Umbilical cord (tissue), 2 donors: ENCODE data around the gene LRRC27. TPM values are rescaled to one million over a fixed set of nuclear protein-coding genes. Genes with fewer than 3 reads are reported as not detected.
A peak's percentile ranks its signal among the peaks of the same experiment; 100 is the strongest.
"Not testable (repeated sequence)": the region's sequence is repeated elsewhere in the genome, so short reads cannot be mapped to it uniquely, and the experiment has no call there.

Source experiments
- DNase-seq: peaks from one replicate; pipeline ENCODE4 v3.0.0-alpha.2; 2015; ENCODE audit warnings: low spot score
- total RNA-seq: library from RNA; depleted of rRNA; stranded (reverse); fragments of >200 nt; gene quantifications from one replicate; pipeline ENCODE4 v1.2.3, GENCODE V29; 2014; ENCODE audit warnings: low replicate concordance; ENCODE audit not compliant: insufficient read depth

LRRC27 gene
- total RNA-seq: 4.6 TPM

DNA sequence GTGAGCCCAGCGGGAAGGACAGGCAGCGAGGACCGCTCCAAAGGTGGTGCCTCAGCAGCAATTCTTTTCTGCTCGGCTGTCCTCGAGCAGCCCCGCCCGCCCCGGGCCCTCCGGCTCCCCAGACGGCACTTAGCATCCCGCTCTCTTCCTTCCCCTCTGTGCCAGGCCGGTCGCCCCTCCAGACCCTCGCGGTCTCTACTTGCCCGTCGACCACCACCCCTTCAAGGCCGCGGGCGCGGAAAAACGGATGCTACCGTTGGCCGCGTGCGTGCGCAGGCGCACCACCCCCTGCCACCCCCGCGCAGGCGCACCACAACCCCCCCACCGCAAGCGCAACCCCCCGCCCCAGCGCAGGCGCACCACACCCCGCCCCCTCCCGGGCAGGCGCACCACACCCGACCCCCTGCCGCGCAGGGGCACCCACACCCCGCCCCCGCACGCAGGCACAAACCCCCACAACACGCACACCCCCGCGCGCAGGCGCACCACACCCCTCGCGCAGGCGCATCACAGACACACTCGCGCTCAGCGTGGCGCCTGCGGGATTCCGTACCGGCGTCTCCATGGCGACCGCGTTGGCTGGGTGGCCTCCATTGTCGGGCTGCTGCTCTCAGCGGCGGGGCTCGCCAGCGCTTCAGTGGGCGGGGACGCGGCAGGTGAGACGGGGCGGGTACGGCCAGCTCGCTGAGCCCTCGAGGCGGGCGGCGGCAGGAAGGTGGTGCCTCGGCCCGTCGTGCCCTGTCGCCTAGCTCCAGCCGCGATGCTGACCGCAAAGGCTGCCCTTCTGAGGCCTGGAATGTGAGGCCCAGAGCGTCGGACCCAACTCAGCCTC is at the start of gene LRRC27:
Gene LRRC27, plus strand, starts transcription at position 593 of the 832 bp plus-strand sequence. CDS start 1,332 bp downstream, outside the sequence.
- peak; percentile 99 for DNase-seq

DNA sequence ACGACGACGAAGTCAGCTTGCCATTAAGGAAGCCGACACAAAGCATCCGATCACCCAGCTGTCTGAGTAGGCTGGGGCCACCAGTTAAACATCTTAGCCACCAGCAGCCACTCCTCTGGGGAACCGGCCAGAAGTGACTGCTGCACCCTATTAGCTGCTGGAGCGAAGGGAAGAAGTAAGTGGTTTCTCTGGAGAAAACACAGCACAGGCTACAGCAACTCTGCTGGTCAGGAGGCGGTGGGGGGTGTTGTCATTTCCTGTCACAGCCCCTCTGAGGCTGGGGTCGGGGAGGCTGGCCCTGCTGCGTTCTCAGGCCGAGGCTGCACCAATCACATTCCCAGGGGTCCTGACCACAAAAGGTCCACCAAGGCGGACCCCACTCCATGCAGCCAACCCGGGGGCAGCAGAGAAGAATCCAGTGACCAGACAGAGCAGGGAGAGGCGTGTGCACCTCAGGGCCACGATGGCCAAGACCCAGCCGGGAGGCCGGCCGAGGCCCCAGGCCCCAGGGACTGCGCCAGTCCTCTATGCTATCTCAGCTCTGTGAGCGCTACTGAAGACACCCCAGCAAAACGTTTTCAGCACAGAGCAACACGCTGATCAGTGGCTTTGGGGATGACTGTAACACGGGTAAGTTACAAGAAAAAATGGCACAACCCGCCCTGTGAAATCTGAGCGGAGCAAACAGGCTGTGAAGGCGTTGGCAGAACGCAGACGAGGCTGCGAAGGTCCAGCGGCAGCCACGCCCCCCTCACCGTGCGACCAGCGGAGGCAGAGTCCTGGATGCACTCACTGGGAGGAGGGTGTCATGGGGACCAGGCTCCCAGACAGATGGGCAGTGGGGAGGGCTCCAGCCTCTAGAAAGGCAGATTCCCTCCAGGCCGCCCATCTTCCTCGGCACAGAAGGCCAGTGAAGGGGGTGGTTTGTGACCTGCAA is 49.1 kb upstream of the LRRC27 start:
- no peak for DNase-seq

DNA sequence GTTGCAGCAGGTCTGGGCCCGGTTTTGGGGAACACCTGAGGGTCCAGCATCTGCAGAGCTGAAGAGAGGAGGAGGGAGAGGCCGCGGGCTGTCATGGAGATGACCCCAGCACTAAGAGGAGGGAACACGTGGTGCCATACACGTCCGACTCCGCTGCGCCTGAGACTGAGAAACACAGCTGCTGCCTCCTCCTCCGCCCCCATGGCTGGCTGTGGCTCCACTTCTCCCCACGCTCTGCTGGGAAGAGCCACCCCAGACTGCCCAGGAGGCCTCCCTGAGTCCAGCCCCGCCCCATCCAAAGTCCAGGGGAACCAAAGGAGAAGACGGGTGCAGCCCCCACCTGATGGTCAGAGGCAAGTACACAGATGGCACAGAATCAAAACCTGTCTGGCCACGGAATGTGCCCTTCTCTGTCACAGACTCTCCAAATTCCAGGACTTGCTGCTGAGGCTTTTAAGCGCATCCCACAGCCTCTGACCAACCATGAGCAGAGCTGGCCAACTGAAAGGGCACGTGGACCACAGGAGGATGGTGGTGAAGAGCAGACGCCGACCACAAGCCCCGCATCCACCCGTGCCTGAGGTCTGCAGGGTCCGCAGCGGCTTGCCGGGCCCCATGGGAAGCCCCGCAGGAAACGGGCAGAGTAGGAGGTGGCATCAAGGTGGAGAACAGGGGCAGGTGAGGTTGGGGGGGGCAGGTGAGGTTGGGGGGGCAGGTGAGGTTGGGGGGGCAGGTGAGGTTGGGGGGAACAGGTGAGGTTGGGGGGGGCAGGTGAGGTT is 48.2 kb upstream of the LRRC27 start:
- DNase-seq: no peak

DNA sequence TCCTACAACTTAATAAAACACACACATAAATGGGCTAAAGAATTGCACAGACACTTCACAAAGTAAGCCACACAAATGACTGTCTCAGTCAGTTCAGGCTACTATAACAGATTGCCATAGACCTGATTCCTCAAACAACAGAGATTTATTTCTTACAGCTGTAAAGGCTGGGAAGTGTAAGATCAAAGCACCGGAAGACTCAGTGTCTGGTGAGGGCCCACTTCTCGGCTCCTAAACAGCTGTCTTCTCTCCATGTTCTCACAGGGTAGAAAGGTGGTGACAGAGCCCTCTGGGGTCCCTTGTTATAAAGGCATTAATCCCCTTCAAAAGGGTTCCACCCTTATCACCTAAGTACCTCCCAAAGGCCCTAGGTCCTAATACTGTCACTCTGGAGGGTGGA is 42.6 kb upstream of the LRRC27 start:
- no peak for DNase-seq

DNA sequence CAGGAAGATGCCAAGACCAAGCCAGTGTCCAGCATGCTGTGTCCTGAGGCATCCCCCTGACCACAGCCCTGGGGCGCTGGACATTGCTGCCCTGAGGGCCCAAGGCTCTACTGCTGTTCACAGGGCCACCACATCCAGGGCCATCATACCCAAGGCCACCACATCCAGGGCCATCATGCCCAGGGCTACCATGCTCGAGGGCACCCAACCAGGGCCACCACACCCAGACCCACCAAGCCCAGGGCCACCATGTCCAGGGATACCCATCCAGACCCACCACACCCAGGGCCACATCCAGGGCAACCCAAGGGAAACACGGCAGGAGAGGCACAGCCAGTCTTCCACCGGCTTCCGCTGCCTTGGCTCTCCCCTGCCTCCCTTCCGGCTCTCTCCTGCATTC is 41.4 kb upstream of the LRRC27 start:
- no peak for DNase-seq

DNA sequence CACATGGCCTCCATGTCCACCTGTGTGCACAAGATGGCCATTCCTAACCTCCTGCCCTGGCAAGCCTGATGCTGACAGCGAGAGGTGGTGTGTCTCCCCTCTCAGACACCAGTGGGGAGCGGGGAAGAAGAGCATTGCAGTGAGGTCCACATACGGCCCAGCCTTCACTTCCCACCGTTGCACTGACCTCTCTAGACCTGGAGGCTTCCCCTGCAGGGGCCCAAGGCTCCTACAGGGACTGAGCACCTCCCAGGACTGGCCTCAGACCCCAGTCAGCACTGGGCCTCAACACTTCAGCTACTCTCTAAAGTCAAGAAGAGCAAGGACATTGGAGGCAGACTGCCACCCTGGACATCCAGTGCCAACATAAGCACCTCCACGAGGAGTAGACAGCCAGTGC is 40.2 kb upstream of the LRRC27 start:
- DNase-seq: no peak

DNA sequence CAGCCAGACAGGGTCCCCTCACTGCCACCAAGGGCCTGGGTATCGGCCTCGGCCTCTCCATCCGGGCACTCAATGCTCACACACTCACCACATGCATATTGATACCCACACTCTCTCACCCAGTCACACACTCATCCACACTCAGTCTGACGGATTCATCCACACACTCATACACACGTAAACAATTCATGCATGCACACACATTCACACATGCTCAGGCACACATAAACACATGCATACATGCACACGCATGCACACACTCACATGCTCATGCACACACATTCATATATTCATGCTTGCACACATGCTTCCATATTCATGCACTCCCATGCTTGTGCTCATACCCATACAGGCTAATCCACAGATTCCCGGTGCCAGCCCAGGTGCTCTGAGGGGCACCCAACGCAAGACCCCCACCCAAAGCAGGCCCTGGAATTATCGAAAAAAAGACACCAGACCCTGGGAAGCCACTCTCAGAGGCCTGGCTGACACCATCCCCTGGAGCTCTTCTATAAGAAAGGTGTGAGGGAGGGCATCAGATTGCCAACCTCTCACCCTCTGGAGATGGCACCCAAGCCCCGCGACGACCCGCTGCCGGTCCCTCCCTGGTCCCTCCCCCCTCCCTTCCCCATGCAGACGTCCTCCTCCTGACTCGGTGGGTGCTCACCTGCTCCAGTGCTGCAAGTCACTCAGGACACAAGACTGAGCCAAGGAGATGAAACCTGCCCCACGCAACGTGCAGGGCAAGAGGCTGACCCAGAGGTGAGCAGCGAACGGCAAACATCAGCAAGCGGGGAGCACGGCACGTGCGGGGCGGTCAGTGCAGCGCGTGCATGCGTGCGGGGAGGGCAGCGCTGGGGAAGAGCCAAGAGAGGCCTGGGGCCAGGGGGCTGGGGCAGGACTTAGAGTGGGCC is 39.4 kb upstream of the LRRC27 start:
- no peak for DNase-seq

DNA sequence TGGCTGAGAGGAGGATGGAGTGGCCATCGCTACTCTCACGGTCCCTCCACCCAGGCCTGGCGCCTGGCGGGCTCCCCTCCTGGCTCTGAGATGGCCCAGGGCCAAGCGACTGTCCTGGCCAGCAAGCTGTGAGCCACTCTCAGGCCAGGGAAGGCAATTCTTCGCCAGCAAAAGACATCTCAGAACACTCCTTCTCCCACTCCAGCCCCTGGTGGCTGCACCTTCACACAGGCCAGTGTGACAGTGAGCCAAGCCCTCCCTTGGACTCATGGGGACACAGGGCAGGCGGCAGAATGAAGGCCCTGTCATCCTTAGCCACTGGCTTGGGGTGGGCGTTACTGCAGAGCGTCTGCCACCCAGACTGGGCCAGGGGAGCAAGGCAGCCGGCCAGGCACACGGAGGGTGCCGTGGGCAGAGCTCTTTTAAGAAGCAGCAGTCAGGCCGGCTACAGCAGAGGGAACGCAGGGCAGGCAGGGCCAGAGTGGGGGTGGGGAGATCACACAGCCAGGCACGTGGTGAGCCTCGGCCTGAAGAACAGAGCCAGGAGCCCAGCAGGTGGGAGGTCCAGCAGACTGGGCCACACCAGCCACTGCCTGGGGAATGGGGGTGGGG is 38.7 kb upstream of the LRRC27 start:
- no peak for DNase-seq

DNA sequence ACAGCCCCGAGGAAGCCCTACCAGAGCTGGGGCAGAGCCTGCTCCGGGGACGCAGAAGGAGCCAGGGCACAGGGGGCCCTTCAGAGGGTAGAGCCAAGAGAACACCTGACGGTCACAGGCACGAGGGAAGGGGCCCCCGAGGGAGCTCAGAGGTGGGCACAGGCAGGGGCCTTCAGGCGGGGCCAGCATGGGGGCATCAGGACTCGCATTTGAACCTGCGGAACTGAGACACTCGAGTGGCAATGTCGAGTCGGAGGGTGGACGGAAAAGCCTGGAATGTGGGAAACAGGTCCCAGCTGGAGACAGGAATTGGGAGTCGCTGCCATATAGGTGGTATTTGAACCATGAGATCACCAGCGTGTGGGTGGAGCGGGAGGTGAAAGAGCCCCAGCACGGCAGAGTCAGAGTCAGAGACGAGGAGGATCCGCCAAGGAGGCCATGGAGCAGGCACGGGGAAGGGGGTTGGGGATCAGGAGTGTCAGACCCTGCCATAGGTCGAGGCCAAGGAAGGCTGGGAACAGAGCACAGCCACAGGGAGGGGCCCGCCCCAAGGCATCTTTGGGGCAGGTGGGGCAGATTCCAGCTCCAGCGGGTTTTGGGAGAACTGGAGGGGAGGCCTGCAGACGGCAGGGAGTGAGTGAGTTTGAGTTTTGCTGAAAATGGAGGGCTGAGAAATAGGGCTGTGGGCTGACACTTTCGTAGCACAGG is 38.0 kb upstream of the LRRC27 start:
- DNase-seq: no peak

DNA sequence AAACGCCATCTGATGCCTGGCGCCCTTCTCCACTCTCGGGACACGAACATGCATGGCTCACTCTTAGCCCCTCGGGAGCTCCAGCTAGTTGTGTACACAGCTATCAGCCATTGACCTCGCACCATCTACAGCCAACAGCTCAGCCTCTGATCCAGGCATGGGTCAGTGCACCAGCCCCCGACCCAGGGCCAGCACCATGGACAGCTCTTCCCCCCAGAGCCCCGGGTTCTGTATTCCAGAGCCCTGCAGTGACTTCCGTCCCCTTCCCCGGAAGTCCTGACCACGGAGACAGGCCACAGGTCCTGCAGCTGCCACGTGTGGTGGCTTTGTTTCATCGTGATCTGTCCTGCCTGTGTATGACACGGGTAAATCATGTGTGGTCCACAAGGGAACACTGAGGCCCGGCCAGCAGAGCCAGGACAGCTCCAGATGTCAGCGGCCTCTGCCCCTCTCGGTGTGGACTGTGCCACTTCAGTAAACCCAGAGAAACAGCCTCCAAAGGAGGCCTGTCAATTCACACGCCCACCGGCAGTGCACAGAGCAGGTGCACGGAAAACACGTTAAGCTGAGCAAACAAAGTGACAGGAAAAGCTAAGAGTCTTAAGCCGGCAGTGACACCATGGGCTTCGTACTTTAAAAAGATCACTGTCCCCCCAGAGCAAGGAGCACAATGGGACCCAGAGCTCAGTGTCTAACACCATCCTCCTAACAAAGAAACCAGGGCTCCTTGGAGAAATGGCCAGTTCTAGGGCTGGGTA is 37.3 kb upstream of the LRRC27 start:
- no peak for DNase-seq

DNA sequence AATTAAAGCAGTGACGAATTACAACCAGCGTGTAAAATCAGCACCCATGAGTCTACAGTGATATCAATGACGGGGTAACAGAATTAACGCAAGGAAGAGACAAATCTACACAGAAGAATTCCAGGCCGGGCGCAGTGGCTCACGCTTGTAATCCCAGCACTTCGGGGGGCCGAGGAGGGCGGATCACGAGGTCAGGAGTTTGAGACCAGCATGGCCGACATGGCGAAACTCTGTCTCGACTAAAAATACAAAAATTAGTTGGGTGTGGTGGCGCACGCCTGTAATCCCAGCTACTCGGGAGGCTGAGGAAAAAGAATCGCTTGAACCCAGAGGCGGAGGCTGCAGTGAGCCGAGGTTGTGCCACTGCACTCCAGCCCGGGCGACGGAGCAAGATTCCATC is 36.5 kb upstream of the LRRC27 start:
- not testable (repeated sequence) for DNase-seq

DNA sequence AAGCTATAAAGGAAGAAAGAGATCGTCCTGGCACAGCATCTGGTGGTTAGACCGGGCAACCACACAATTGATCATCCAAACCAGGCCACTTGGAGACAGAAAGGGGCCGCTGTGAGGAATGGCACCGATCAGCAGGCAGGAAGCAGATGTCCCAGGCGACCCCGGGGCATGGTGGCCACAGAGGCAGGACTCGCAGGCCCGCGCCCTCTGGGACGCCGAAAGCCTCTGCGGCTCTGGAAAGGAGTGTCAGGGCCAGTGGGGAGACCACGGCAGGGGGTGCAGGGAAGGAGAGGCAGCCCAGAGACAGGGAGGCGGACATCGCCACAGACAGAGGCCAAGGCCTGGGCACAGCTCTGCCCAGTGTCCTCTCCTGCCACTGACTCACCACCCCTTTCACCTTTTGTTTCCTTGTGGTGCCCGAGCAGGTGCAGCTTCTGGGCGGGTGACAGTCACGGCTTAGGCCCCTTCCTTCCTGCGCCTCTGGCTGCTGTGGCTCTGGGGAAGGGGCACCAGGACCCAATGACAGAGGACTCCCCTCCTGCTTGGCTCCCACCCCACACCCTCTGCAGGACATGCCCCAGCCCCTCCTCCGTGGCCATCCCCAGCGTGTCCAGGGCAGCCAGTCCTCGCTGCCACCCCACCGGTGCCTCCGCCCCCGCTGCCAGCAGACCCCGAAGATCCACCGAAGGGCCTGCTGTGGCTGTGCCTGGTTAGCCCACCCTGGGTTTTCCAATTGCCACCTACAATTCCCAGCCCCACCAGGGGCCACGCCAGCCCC is 35.1 kb upstream of the LRRC27 start:
- no peak for DNase-seq

DNA sequence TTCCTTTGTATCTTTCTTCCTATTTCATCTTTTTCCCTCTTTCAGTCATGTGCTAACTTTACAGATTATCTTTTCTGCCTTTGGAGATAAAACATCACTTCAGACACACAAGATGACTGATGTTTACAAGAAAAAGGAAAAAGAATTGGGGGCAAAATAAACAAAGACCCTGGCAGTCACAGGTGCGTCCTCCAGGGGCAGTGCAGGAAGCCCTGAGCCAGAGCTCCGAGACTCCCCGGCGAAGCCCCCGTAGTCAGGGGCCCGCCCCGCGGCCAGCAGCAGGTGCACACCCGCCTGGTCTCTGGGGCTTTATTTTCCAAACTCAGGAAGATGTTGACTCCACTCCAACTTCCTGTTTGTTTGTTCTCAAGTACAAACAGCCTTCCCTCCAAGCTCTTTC is 34.5 kb upstream of the LRRC27 start:
- no peak for DNase-seq

DNA sequence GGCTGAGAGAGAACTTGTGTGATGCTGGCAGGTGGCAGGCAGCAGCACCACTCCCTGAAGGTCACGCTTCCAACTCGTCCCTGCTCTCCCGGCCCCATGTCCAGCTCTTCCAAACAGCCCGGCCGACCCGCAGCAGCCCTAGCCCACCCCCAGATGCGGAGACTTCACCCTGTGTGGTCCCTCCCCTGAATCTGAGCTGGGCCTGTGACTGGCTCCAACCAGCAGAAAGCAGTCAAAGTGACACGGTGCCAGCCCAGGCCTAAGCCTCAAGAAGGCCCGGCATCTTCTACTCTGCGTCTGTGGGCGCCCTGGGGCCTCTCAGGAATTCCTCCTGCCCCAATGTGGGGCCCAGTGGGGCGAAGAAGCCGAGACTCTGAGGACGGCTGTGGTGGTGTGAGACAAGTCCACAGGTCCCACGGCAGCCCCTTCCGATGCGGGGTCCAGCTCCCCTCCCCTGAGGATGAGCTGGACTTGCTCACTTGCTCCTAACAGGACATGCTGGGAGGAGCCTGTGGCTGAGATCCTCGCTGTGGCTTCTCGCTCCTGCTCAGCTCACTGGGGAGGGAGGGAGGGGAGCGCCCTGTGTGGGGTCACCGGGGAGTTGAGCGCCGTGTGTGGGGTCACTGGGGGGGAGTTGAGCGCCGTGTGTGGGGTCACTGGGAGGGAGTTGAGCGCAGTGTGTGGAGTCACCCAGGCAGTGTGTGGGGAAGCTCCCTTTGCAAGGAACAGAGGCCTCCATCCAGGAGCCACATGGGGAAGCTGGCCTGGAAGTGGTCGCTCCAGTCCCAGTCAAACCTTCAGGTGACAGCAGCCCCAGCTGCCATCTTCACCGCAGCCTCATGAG is 33.7 kb upstream of the LRRC27 start:
- no peak for DNase-seq

DNA sequence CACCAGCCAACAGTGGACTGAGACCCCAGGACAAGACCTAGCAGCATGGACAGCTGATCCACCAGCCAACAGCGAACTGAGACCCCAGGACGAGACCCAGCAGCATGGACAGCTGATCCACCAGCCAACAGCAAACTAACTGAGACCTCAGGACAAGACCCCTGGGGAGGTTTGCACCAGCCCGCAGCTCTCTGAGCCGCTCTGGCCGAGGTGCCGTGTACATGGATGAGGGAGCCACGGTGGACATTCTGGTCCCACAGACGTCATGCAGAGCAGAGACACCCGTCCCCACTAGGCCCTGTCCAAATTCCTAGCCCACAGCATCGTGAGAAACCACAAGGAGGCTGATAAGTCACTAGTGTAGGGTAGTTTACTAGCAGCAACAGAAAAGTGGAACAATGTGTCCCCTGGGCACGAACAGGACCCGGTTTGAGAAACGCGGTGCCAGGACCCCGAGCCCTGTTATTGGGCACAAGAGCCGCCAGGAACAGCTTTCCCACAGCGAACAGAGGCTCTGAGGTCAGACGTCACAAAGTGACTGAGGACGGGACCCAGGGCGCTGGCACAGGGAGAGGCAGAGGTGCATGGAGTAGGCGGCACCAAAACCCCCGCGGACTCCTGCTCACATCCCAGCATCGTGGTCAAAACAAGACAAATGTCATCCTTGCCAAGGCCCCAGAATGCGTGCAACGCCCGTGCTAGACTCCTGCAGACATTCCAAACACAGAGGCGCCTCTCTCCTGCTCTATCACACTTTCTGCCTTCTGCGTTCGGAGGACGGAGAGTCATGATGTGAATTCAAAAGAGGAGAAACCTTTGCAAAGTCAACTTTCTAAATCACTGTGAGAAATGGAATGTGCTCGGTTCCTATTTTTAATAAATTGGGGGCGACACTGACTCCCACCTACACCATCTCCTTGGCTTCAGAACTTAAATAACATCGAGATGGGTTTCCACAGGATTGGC is 32.3 kb upstream of the LRRC27 start:
- no peak for DNase-seq

DNA sequence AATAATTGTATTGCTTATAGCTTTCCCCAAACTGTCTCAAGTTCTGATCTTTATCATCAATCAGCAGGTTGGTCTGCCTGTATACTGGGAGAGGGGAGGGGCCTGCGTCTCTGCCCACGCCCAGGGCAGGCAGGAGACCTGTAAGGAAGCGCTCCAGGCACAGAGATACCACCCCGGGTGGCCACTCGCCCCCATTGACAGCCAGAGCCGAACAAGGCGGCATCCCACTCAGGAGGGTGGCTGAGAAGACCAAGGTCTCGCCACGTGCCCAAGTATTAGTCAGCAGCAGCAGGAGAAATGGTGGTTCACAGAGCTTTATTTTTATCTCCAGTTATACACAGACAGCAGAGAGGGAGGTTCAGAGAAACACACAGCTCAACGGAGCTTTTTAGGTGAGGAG is 31.4 kb upstream of the LRRC27 start:
- DNase-seq: no peak
